H1 (cell line): Measurements from ENCODE around the gene SLFNL1. TPM values are rescaled to one million over a fixed set of nuclear protein-coding genes. Genes with fewer than 3 reads are reported as not detected.

ENCODE experiments used
- CTCF ChIA-PET: fragments of 300-600 bp; sonication (Branson Sonifier 250); formaldehyde crosslinking; loops from one replicate; lab custom pipeline; 2021; ENCODE audit not compliant: partially characterized antibody; lab: Charles Lee
- POLR2A ChIA-PET: fragments of 300-600 bp; sonication (Branson Sonifier 250); formaldehyde crosslinking; loops from one replicate; lab custom pipeline; 2021; ENCODE audit warnings: inconsistent platforms; ENCODE audit not compliant: partially characterized antibody; lab: Charles Lee
- DNase-seq, 2 experiments: peaks; one replicate each; pipeline versions ENCODE4 v3.0.0 to v3.0.0-alpha.2; 2010 to 2022; ENCODE audit warnings: low spot score in 2 of 2, low read depth in 1 of 2, mixed read lengths in 1 of 2
- FAIRE-seq: peaks from 2 replicates; lab custom pipeline; 2011; peaks lifted over from hg19 to GRCh38; lab: Jason Lieb, UNC
- H2AFZ ChIP-seq: 2 replicates; pipeline ENCODE4 v1.8.1; 2012; ENCODE audit warnings: low read length, inconsistent platforms
- H2AK5ac ChIP-seq: 2 replicates; pipeline ENCODE4 v1.6.1; 2013; ENCODE audit warnings: low read depth, low read length
- H2BK120ac ChIP-seq: replicated peaks from 2 replicates; pipeline ENCODE3; 2013; ENCODE audit warnings: low read depth, low read length, inconsistent platforms
- H2BK12ac ChIP-seq: 2 replicates; pipeline ENCODE4 v1.6.1; 2013; ENCODE audit warnings: low read depth, low read length
- H2BK15ac ChIP-seq: 2 replicates; pipeline ENCODE4 v1.6.1; 2013; ENCODE audit warnings: low read length
- H2BK20ac ChIP-seq: 2 replicates; pipeline ENCODE4 v1.6.1; 2013; ENCODE audit warnings: low read length
- H2BK5ac ChIP-seq: 2 replicates; pipeline ENCODE4 v1.6.1; 2013; ENCODE audit warnings: low read depth, low read length
- H3K14ac ChIP-seq: 2 replicates; pipeline ENCODE4 v1.6.1; 2013; ENCODE audit warnings: inconsistent platforms; ENCODE audit not compliant: insufficient read length
- H3K18ac ChIP-seq: 2 replicates; pipeline ENCODE4 v1.6.1; 2013; ENCODE audit warnings: low read length; ENCODE audit errors: extremely low read depth
- H3K23ac ChIP-seq: 2 replicates; pipeline ENCODE4 v1.6.1; 2013; ENCODE audit warnings: inconsistent platforms; ENCODE audit not compliant: insufficient read length
- H3K23me2 ChIP-seq: 2 replicates; pipeline ENCODE4 v1.6.1; 2013; ENCODE audit warnings: low read depth, low read length
- H3K27ac ChIP-seq: 2 replicates; pipeline ENCODE4 v1.6.1; 2011; ENCODE audit warnings: low read depth, low read length, inconsistent platforms
- H3K27me3 ChIP-seq, 4 experiments: replicated peaks in 1 of 4; 1 replicate in 1 of 4; 2 replicates in 3 of 4; pipeline versions ENCODE4 v1.6.1 to v1.8.1; 2011 to 2013; ENCODE audit warnings: low read length in 3 of 4, mild to moderate bottlenecking in 3 of 4, inconsistent platforms in 2 of 4, mixed read lengths in 2 of 4, moderate library complexity in 1 of 4; ENCODE audit not compliant: control insufficient read depth in 3 of 4, insufficient read depth in 3 of 4; ENCODE audit errors: extremely low read depth in 1 of 4
- H3K36me3 ChIP-seq, 4 experiments: 2 replicates each; pipeline versions ENCODE4 v1.6.1 to v1.8.1; 2011 to 2013; ENCODE audit warnings: mild to moderate bottlenecking in 4 of 4, low read length in 3 of 4, moderate library complexity in 2 of 4, control low read depth in 1 of 4, inconsistent platforms in 1 of 4; ENCODE audit not compliant: insufficient read depth in 4 of 4, control insufficient read depth in 2 of 4
- H3K4ac ChIP-seq: replicated peaks from 2 replicates; pipeline ENCODE3; 2013; ENCODE audit warnings: low read length, low read depth, mixed read lengths, inconsistent platforms; ENCODE audit not compliant: insufficient read length
- H3K4me1 ChIP-seq, 4 experiments: replicated peaks in 1 of 4; 1 replicate in 1 of 4; 2 replicates in 3 of 4; pipeline versions ENCODE4 v1.6.1 to v1.8.1; 2011 to 2013; ENCODE audit warnings: low read length in 3 of 4, inconsistent platforms in 2 of 4, mixed read lengths in 1 of 4; ENCODE audit not compliant: insufficient read depth in 4 of 4, control insufficient read depth in 3 of 4
- H3K4me2 ChIP-seq, 2 experiments: 2 replicates each; pipeline versions ENCODE4 v1.6.1 to v1.8.1; 2011 to 2013; ENCODE audit warnings: low read depth in 2 of 2, low read length in 2 of 2, control low read depth in 1 of 2, inconsistent platforms in 1 of 2, mild to moderate bottlenecking in 1 of 2; ENCODE audit not compliant: insufficient read depth in 1 of 2
- H3K4me3 ChIP-seq, 4 experiments: fragments of 200-600, 300-600 bp in 1 of 4; sonication (generic), shearing (Covaris generic), sonication (Bioruptor Twin) in 1 of 4; 2 replicates each; pipeline versions ENCODE4 v1.5.1 to v1.8.1; 2011 to 2016; ENCODE audit warnings: low read length in 4 of 4, low read depth in 3 of 4, control low read depth in 2 of 4, inconsistent platforms in 2 of 4, mild to moderate bottlenecking in 2 of 4, mixed read lengths in 1 of 4, moderate library complexity in 1 of 4; ENCODE audit not compliant: insufficient read depth in 2 of 4; ENCODE audit errors: extremely low read depth in 1 of 4
- H3K56ac ChIP-seq: replicated peaks from 2 replicates; pipeline ENCODE3; 2013; ENCODE audit warnings: low read depth, mild to moderate bottlenecking, mixed read lengths, low read length, inconsistent platforms; ENCODE audit not compliant: insufficient read length
- H3K79me1 ChIP-seq: 2 replicates; pipeline ENCODE4 v1.6.1; 2013; ENCODE audit warnings: low read depth, low read length, control low read depth
- H3K79me2 ChIP-seq, 2 experiments: 2 replicates each; pipeline versions ENCODE4 v1.6.1 to v1.8.1; 2012 to 2013; ENCODE audit warnings: low read length in 2 of 2, mild to moderate bottlenecking in 2 of 2, inconsistent platforms in 1 of 2; ENCODE audit not compliant: insufficient read depth in 2 of 2, control insufficient read depth in 1 of 2
- H3K9ac ChIP-seq, 4 experiments: replicated peaks in 1 of 4; 1 replicate in 1 of 4; 2 replicates in 3 of 4; pipeline versions ENCODE4 v1.6.1 to v1.8.1; 2011 to 2013; ENCODE audit warnings: low read depth in 3 of 4, low read length in 3 of 4, control low read depth in 2 of 4, mild to moderate bottlenecking in 2 of 4, moderate library complexity in 2 of 4, inconsistent platforms in 1 of 4; ENCODE audit errors: extremely low read depth in 1 of 4
- H3K9me3 ChIP-seq, 2 experiments: 2 replicates each; pipeline versions ENCODE4 v1.6.1 to v1.8.1; 2012 to 2013; ENCODE audit warnings: mild to moderate bottlenecking in 2 of 2, moderate library complexity in 2 of 2, control low read depth in 1 of 2, inconsistent platforms in 1 of 2, low read depth in 1 of 2, low read length in 1 of 2, mixed read lengths in 1 of 2; ENCODE audit not compliant: insufficient read depth in 2 of 2
- H4K20me1 ChIP-seq, 2 experiments: replicated peaks in 1 of 2; 2 replicates each; pipeline versions ENCODE3 to v1.8.1; 2011 to 2013; ENCODE audit warnings: inconsistent platforms in 2 of 2, low read length in 2 of 2, mild to moderate bottlenecking in 1 of 2; ENCODE audit not compliant: insufficient read depth in 2 of 2, control insufficient read depth in 1 of 2
- H4K5ac ChIP-seq: 2 replicates; pipeline ENCODE4 v1.6.1; 2013; ENCODE audit warnings: low read length, low read depth, mixed read lengths, inconsistent platforms; ENCODE audit not compliant: insufficient read length
- H4K8ac ChIP-seq: 2 replicates; pipeline ENCODE4 v1.8.0; 2013; ENCODE audit warnings: mild to moderate bottlenecking, moderate library complexity, low read length, inconsistent platforms; ENCODE audit not compliant: insufficient read depth; ENCODE audit errors: extremely low read depth
- H4K91ac ChIP-seq: replicated peaks from 2 replicates; pipeline ENCODE3; 2013; ENCODE audit warnings: low read length, mixed read lengths, inconsistent platforms; ENCODE audit not compliant: insufficient read length
- CBX8 ChIP-seq: fragments of 300-800, 300-1000 bp; sonication (generic); IDR thresholded peaks from 2 replicates; pipeline ENCODE4 v1.7.1; 2016; ENCODE audit warnings: low read depth, low read length, borderline replicate concordance
- CHD2 ChIP-seq: IDR thresholded peaks from 2 replicates; pipeline ENCODE4 v1.6.1; 2012; ENCODE audit warnings: low read length, improper control_type of control experiment
- HDAC2 ChIP-seq, 2 experiments: fragments of 300-600 bp in 1 of 2; sonication (generic) in 1 of 2; IDR thresholded peaks; 2 replicates each; pipeline ENCODE4 v1.6.1; 2011 to 2012; ENCODE audit warnings: low read depth in 2 of 2, low read length in 2 of 2, mild to moderate bottlenecking in 2 of 2, moderate library complexity in 2 of 2, borderline replicate concordance in 1 of 2, inconsistent platforms in 1 of 2
- NANOG ChIP-seq: IDR thresholded peaks from 2 replicates; pipeline ENCODE4 v1.6.1; 2011; ENCODE audit warnings: low read length, low read depth, mild to moderate bottlenecking, inconsistent platforms; ENCODE audit not compliant: insufficient read depth, poor library complexity, severe bottlenecking
- POLR2A ChIP-seq, 2 experiments: IDR thresholded peaks; 1 replicate in 1 of 2; 2 replicates in 1 of 2; pipeline ENCODE4 v1.6.1; 2011; ENCODE audit warnings: low read depth in 2 of 2, low read length in 2 of 2, mild to moderate bottlenecking in 2 of 2; ENCODE audit errors: control extremely low read depth in 1 of 2
- POU5F1 ChIP-seq: IDR thresholded peaks from 2 replicates; pipeline ENCODE4 v1.6.1; 2011; ENCODE audit warnings: low read depth, mild to moderate bottlenecking, low read length, moderate library complexity
- SAP30 ChIP-seq: fragments of 300-600 bp; sonication (generic); IDR thresholded peaks from 2 replicates; pipeline ENCODE4 v1.7.1; 2012; ENCODE audit warnings: low read length, moderate library complexity, mild to moderate bottlenecking, inconsistent platforms; ENCODE audit not compliant: insufficient read depth, insufficient replicate concordance
- SP1 ChIP-seq: IDR thresholded peaks from 2 replicates; pipeline ENCODE4 v1.6.1; 2011; ENCODE audit warnings: low read depth, low read length
- SRF ChIP-seq: IDR thresholded peaks from 2 replicates; pipeline ENCODE4 v1.6.1; 2011; ENCODE audit warnings: mild to moderate bottlenecking, low read depth, low read length, moderate library complexity
- TBP ChIP-seq: IDR thresholded peaks from 2 replicates; pipeline ENCODE4 v1.6.1; 2011; ENCODE audit warnings: low read depth, low read length, improper control_type of control experiment
- TEAD4 ChIP-seq: IDR thresholded peaks from 2 replicates; pipeline ENCODE4 v1.6.1; 2012; ENCODE audit warnings: low read depth, low read length, inconsistent platforms, mixed read lengths
- USF2 ChIP-seq: IDR thresholded peaks from 2 replicates; pipeline ENCODE4 v1.6.1; 2011; ENCODE audit warnings: low read length, improper control_type of control experiment
- YY1 ChIP-seq: IDR thresholded peaks from 2 replicates; pipeline ENCODE4 v1.6.1; 2011; ENCODE audit warnings: low read depth, mild to moderate bottlenecking, low read length
- ZNF274 ChIP-seq: IDR thresholded peaks from 2 replicates; pipeline ENCODE4 v1.7.0; 2012; ENCODE audit warnings: low read length, borderline replicate concordance; ENCODE audit errors: extremely low read depth
- WGBS, 2 experiments: shearing (Covaris generic) in 1 of 2; methylation state at CpG; one replicate each; pipeline versions ENCODE4 v1.1.6 to v1.1.7; 2013 to 2015; ENCODE audit warnings: low lambda C conversion rate in 2 of 2, mixed read lengths in 2 of 2, inconsistent platforms in 1 of 2, low coverage in 1 of 2, missing lambda C conversion rate in 1 of 2; ENCODE audit not compliant: insufficient replicate concordance in 2 of 2, insufficient coverage in 1 of 2, insufficient read length in 1 of 2; ENCODE audit errors: extremely low coverage in 1 of 2, missing lambda C conversion rate in 1 of 2; 5-methylcytosine and 5-hydroxymethylcytosine counted together
- polyA plus RNA-seq, 7 experiments: library from polyadenylated mRNA; depleted of rRNA in 3 of 7; stranded (reverse) in 5 of 7; unstranded in 2 of 7; fragments of >200 nt in 5 of 7; fragments of 200-250 nt in 2 of 7; gene quantifications; 1 replicate in 5 of 7; 2 replicates in 1 of 7; 4 replicates in 1 of 7; pipeline versions ENCODE4 v1.2.1 to v1.2.3, GENCODE V29; 2011 to 2013; ENCODE audit warnings: missing spikeins in 2 of 7, mixed read lengths in 2 of 7
- total RNA-seq: library from RNA; stranded (reverse); fragmentation: NEBNext Ultra II Directional; extraction: Animal tissue kit (Norgen Biotek cat#: 25700); gene quantifications from 2 replicates; pipeline ENCODE4 v1.2.1, GENCODE V29; 2021

The SLFNL1 gene
- total and polyA plus RNA-seq, 2 of the 8 experiments (the other 6 are each of a cell fraction or from before 2014, with no cell fraction given), result not detected

- H2BK20ac ChIP-seq, result no peak overlapping the region
- H3K4me3 ChIP-seq, result no peak overlapping the region
- CTCF ChIA-PET, result no interaction called here
- POLR2A ChIA-PET, result interaction anchor here (1.0 to 1.2 kb wide), 2 partner anchors 13 kb away, joined by 3 to 6 read pairs; no protein-coding TSS in a partner anchor
- no peak overlapping the region for H4K91ac ChIP-seq
- no peaks in the 10 kb centered on the region for H3K23me2 ChIP-seq
- no peak overlapping the region for H2BK15ac ChIP-seq
- H3K4ac ChIP-seq, result no peak overlapping the region
- no peak overlapping the region for H3K9ac ChIP-seq
- H3K9me3 ChIP-seq, result no peaks in the 10 kb centered on the region
- H2BK12ac ChIP-seq, result no peak overlapping the region
- H2BK120ac ChIP-seq, result no peak overlapping the region
- no peak overlapping the region for H3K56ac ChIP-seq
- H4K8ac ChIP-seq, result no peak overlapping the region
- 97% methylated on average over 8 of the region's 8 CpGs; no CpG with 5 or more reads in 1 of the 2 experiments for WGBS, 2 experiments
- no peak overlapping the region for H3K4me2 ChIP-seq
- FAIRE-seq (no peak), DNase-seq (no peak)
- no peak overlapping the region for H2AFZ ChIP-seq
- H2BK5ac ChIP-seq, result no peak overlapping the region
- no peaks in the 10 kb centered on the region for H3K79me2 ChIP-seq
- H3K14ac ChIP-seq, result no peak overlapping the region
- H3K79me1 ChIP-seq, result peaks cover 3% of the 10 kb centered on the region; the same call in 1 of the 2 replicates
- no peak overlapping the region for H3K23ac ChIP-seq
- H3K27me3 ChIP-seq, result no peaks in the 10 kb centered on the region
- H4K20me1 ChIP-seq, result peaks cover 0 to 15% of the 10 kb centered on the region in 2 experiments
- no peak overlapping the region for H4K5ac ChIP-seq
- no peaks in the 10 kb centered on the region for H3K4me1 ChIP-seq
- H3K36me3 ChIP-seq, result peaks cover 50 to 92% (median 77%) of the 10 kb centered on the region in 4 experiments
- no peak overlapping the region for H2AK5ac ChIP-seq
- no peak overlapping the region for H3K18ac ChIP-seq
- no peak overlapping the region for H3K27ac ChIP-seq
- TF ChIP-seq CHD2 (no peak), POU5F1 (no peak), CBX8 (no peak), POLR2A (IDR thresholded peaks at IDR 0.05; ENCODE audit: control extremely low read depth in 1 of 2, low read depth in 2 of 2, low read length in 2 of 2) (no peak), SAP30 (no peak), SRF (no peak), NANOG (no peak), ZNF274 (no peak), TEAD4 (no peak), USF2 (no peak), YY1 (no peak), SP1 (no peak), TBP (no peak), HDAC2 (IDR thresholded peaks at IDR 0.05; ENCODE audit: borderline replicate concordance in 1 of 2, low read depth in 2 of 2, low read length in 2 of 2) (no peak)
Observed at GRCh38 chr1:41009466-41009865, 12.1 kb downstream of the SLFNL1 start.
